PC-9 (cell line): ENCODE measurements around the gene ACTN1. TPM values are rescaled to one million over a fixed set of nuclear protein-coding genes. Genes with fewer than 3 reads are reported as not detected.
A peak's percentile ranks its signal among the peaks of the same experiment; 100 is the strongest.

Experiments
- BruUV-seq: library from RNA; stranded (reverse); fragments of 400-500 nt; replicated peaks from 2 replicates; lab custom pipeline; 2021; lab: Mats Ljungman, UMichigan
- CTCF ChIA-PET: fragments of 300-600 bp; sonication (Branson Sonifier 250); formaldehyde crosslinking; loops from one replicate; lab custom pipeline; 2022; ENCODE audit warnings: antibody characterized with exemption; lab: Charles Lee
- POLR2A ChIA-PET: fragments of 300-600 bp; sonication (Branson Sonifier 250); formaldehyde crosslinking; loops from one replicate; lab custom pipeline; 2022; ENCODE audit warnings: antibody characterized with exemption; ENCODE audit not compliant: unreplicated experiment; lab: Charles Lee
- DNase-seq, 2 experiments: peaks; one replicate each; pipeline versions ENCODE4 v3.0.0 to v3.0.0-alpha.2; 2015 to 2022; ENCODE audit warnings: mixed read lengths in 1 of 2
- H2AFZ ChIP-seq: fragments of 200-600 bp; sonication (generic); 2 replicates; pipeline ENCODE4 v1.8.1; 2017; ENCODE audit warnings: antibody characterized with exemption
- H3F3A ChIP-seq: fragments of 200-600 bp; sonication (generic); 2 replicates; pipeline ENCODE4 v1.8.1; 2017; ENCODE audit warnings: antibody characterized with exemption, mild to moderate bottlenecking, low read depth; ENCODE audit not compliant: insufficient read depth
- H3K27ac ChIP-seq: fragments of 200-600 bp; sonication (generic); 2 replicates; pipeline ENCODE4 v1.6.1; 2016; ENCODE audit warnings: mixed run types
- H3K27me3 ChIP-seq: fragments of 200-600 bp; sonication (generic); 2 replicates; pipeline ENCODE4 v1.6.1; 2016; ENCODE audit warnings: low read depth, mixed run types; ENCODE audit not compliant: insufficient read depth
- H3K36me3 ChIP-seq: fragments of 200-600 bp; sonication (generic); 2 replicates; pipeline ENCODE4 v1.6.1; 2016; ENCODE audit warnings: low read depth, mixed run types
- H3K4me1 ChIP-seq: fragments of 200-600 bp; sonication (generic); replicated peaks from 2 replicates; pipeline ENCODE4 v1.6.1; 2016; ENCODE audit warnings: mixed run types; ENCODE audit not compliant: insufficient read depth
- H3K4me2 ChIP-seq: fragments of 200-600 bp; sonication (generic); 2 replicates; pipeline ENCODE4 v1.6.1; 2017; ENCODE audit warnings: mixed run types
- H3K4me3 ChIP-seq: fragments of 200-600 bp; sonication (generic); 2 replicates; pipeline ENCODE4 v1.6.1; 2016; ENCODE audit warnings: mixed run types
- H3K79me2 ChIP-seq: fragments of 200-600 bp; sonication (generic); 2 replicates; pipeline ENCODE4 v1.6.1; 2017; ENCODE audit warnings: low read depth, mixed run types
- H3K9me2 ChIP-seq: fragments of 200-600 bp; sonication (generic); 2 replicates; pipeline ENCODE4 v1.8.1; 2017; ENCODE audit warnings: mild to moderate bottlenecking; ENCODE audit not compliant: insufficient read depth
- H3K9me3 ChIP-seq: fragments of 200-600 bp; sonication (generic); 2 replicates; pipeline ENCODE4 v1.8.1; 2016; ENCODE audit warnings: low read depth; ENCODE audit not compliant: insufficient read depth
- H4K20me1 ChIP-seq: fragments of 200-600 bp; sonication (generic); 2 replicates; pipeline ENCODE4 v1.8.1; 2017; ENCODE audit not compliant: insufficient read depth
- EZH2 ChIP-seq: fragments of 200-600 bp; sonication (generic); IDR thresholded peaks from 2 replicates; pipeline ENCODE4 v1.8.0; 2017; ENCODE audit warnings: antibody characterized with exemption, low read depth
- intact Hi-C: fragments of 100-400 bp; cut with micrococcal nuclease; formaldehyde crosslinking; loops from one replicate; pipeline ENCODE4 v1.10.0; 2022; ENCODE audit not compliant: unreplicated experiment
- total RNA-seq: library from RNA; stranded (reverse); gene quantifications from 2 replicates; pipeline ENCODE4 v1.2.3, GENCODE V29; 2021
- TF ChIP-seq, protein P1 (sequence below): fragments of 200-600 bp; sonication (generic); conservative IDR thresholded peaks from 2 replicates; pipeline ENCODE4 v1.6.1; 2017; ENCODE audit warnings: mixed run types, antibody characterized with exemption, mild to moderate bottlenecking, moderate library complexity

Gene ACTN1
- total RNA-seq, 1 experiment from 2014 or later, result 314 TPM

GRCh38 chr14:68922201-68922621 lies 56.9 kb downstream of the ACTN1 start:
- Histone ChIP-seq H3K4me3 (no peak overlapping the region), H3K27me3 (no peaks in the 10 kb centered on the region), H3K9me2 (no peaks in the 10 kb centered on the region), H3K27ac (0 out of 2 replicates have a peak overlapping the region, but pooled peaks have one; percentile 70), H3F3A (peaks cover 75% of the 10 kb centered on the region; the same call in 1 of the 2 replicates), H3K79me2 (peaks cover 97% of the 10 kb centered on the region), H3K4me1 (peaks cover 47% of the 10 kb centered on the region), H3K36me3 (peaks cover 49% of the 10 kb centered on the region), H3K9me3 (peaks cover 3% of the 10 kb centered on the region; the same call in 1 of the 2 replicates), H3K4me2 (no peak overlapping the region), H4K20me1 (peaks cover 49% of the 10 kb centered on the region), H2AFZ (no peak overlapping the region)
- ChIA-PET POLR2A (interaction anchor here (0.6 kb wide), 1 partner anchor 248 kb away, joined by 3 read pairs; no protein-coding TSS in a partner anchor), CTCF (interaction anchor here (1.2 kb wide), 1 partner anchor 18 kb away, joined by 4 read pairs; no protein-coding TSS in a partner anchor)
- no TSS peak for BruUV-seq
- TF ChIP-seq, protein P1, sequence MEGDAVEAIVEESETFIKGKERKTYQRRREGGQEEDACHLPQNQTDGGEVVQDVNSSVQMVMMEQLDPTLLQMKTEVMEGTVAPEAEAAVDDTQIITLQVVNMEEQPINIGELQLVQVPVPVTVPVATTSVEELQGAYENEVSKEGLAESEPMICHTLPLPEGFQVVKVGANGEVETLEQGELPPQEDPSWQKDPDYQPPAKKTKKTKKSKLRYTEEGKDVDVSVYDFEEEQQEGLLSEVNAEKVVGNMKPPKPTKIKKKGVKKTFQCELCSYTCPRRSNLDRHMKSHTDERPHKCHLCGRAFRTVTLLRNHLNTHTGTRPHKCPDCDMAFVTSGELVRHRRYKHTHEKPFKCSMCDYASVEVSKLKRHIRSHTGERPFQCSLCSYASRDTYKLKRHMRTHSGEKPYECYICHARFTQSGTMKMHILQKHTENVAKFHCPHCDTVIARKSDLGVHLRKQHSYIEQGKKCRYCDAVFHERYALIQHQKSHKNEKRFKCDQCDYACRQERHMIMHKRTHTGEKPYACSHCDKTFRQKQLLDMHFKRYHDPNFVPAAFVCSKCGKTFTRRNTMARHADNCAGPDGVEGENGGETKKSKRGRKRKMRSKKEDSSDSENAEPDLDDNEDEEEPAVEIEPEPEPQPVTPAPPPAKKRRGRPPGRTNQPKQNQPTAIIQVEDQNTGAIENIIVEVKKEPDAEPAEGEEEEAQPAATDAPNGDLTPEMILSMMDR, result no peak
- TF ChIP-seq EZH2, result no peak
- intact Hi-C loops, result no loop called here
- DNase-seq, result no peak

DNA sequence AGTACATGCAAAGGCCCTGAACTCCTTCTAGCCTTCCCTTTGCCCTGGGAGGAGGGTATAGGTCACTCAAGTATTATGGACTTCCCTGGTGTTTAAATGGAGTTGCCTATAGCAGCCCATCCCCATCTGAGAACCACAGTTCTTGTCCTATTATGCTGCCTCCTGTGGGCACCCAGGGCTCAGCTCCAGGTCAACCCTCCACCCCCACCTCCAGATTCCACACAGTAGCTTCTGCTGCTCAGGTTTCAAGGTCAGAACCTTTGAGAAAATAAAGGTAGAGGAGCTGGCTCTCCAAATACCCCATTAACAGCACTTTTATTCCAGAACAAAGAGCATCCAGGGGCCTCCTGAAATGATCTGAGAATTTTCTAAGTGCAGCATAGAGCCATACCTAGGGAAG lies 57.4 kb downstream of the ACTN1 start:
- Histone ChIP-seq H3K4me3 (no peak overlapping the region), H3K27me3 (no peaks in the 10 kb centered on the region), H3K9me2 (no peaks in the 10 kb centered on the region), H3F3A (peaks cover 71% of the 10 kb centered on the region; the same call in 1 of the 2 replicates), H3K4me1 (peaks cover 47% of the 10 kb centered on the region), H3K4me2 (no peak overlapping the region), H2AFZ (no peak overlapping the region), H3K36me3 (peaks cover 49% of the 10 kb centered on the region), H3K27ac (no peak overlapping the region), H4K20me1 (peaks cover 50% of the 10 kb centered on the region), H3K9me3 (no peaks in the 10 kb centered on the region; the same call in 1 of the 2 replicates), H3K79me2 (peaks cover 97% of the 10 kb centered on the region)
- BruUV-seq, result no TSS peak
- ChIA-PET CTCF (interaction anchor here (1.2 kb wide), 1 partner anchor 18 kb away, joined by 4 read pairs; no protein-coding TSS in a partner anchor), POLR2A (interaction anchor here (0.6 to 0.7 kb wide), 4 partner anchors 16 to 249 kb away, joined by 3 to 11 read pairs (median 4); no protein-coding TSS in a partner anchor)
- TF ChIP-seq EZH2, result no peak
- TF ChIP-seq, protein P1, result no peak
- DNase-seq, result no peak
- intact Hi-C loops, result no loop called here

GRCh38 chr14:68921049-68921448 lies 58.1 kb downstream of the ACTN1 start:
- Histone ChIP-seq H3K27me3 (no peaks in the 10 kb centered on the region), H3K4me1 (peaks cover 44% of the 10 kb centered on the region), H3K4me3 (no peak overlapping the region), H4K20me1 (peaks cover 50% of the 10 kb centered on the region), H3K36me3 (peaks cover 46% of the 10 kb centered on the region), H3K4me2 (no peak overlapping the region), H3K9me2 (no peaks in the 10 kb centered on the region), H3K9me3 (no peaks in the 10 kb centered on the region), H3K27ac (no peak overlapping the region), H3K79me2 (peaks cover 97% of the 10 kb centered on the region), H2AFZ (no peak overlapping the region), H3F3A (peaks cover 65% of the 10 kb centered on the region)
- BruUV-seq, result no TSS peak
- TF ChIP-seq EZH2, result no peak
- TF ChIP-seq, protein P1, result no peak
- intact Hi-C loops, result no loop called here
- POLR2A ChIA-PET, result interaction anchor here (0.6 kb wide), 1 partner anchor 65 kb away, joined by 4 read pairs; no protein-coding TSS in a partner anchor
- DNase-seq, result no peak
- CTCF ChIA-PET, result no interaction called here
